SU-DHL-6 (cell line): ENCODE data around the gene PRKAR1B.

ENCODE experiments used
- CTCF ChIP-seq: fragments of 200-600 bp; sonication (generic); IDR thresholded peaks from one replicate; pipeline ENCODE4 v1.5.1; 2017; ENCODE audit warnings: antibody characterized with exemption, mild to moderate bottlenecking, low read length, moderate library complexity; ENCODE audit not compliant: insufficient read depth, poor library complexity, severe bottlenecking
- EZH2phosphoT487 ChIP-seq: fragments of 200-600 bp; sonication (generic), shearing (Covaris generic); conservative IDR thresholded peaks from 2 replicates; pipeline ENCODE4 v1.6.1; 2018; ENCODE audit warnings: mild to moderate bottlenecking, antibody characterized with exemption, low read length, moderate library complexity, mixed read lengths

DNA sequence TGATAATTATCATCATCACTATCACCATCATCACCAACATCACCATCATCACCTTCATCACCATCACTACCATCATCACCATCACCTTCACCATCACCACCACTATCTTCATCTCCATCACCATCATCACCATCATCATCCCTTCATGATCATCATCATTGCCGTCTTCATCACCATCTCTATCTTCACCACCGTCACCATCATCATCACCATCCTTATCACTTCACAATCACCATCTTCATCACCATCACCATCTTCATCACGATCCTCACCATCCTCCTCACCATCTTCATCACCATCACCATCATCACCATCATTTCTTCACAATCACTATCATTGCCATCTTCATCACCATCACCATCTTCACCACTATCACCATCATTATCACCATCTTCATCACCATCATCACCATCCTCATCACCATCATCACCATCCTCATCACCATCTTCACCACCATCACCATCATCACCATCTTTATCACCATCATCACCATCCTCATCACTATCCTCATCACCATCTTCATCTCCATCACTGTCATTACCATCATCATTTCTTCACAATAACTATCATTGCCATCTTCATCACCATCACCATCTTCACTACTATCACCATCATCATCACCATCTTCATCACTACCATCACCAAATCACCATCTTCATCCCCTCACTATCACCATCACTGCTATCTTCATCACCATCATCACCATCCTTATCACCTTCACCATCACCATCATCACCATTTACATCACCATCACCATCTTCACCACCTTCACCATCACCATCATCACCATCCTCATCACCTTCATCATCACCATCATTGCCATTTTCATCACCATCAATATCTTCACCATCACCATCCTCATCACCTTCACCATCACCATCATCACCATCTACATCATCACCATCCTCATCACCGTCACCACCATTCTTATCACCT is 73.0 kb downstream of the PRKAR1B start:
- no peak for TF ChIP-seq CTCF
- TF ChIP-seq EZH2phosphoT487 = no peak
